Fibroblast of skin of right biceps (primary cell): ENCODE results near the gene NOL4L.
A peak's percentile ranks its signal among the peaks of the same experiment; 100 is the strongest.

ENCODE experiments used
- DNase-seq: peaks from one replicate; pipeline ENCODE4 v3.0.0-alpha.2; 2013

Gene NOL4L

DNA sequence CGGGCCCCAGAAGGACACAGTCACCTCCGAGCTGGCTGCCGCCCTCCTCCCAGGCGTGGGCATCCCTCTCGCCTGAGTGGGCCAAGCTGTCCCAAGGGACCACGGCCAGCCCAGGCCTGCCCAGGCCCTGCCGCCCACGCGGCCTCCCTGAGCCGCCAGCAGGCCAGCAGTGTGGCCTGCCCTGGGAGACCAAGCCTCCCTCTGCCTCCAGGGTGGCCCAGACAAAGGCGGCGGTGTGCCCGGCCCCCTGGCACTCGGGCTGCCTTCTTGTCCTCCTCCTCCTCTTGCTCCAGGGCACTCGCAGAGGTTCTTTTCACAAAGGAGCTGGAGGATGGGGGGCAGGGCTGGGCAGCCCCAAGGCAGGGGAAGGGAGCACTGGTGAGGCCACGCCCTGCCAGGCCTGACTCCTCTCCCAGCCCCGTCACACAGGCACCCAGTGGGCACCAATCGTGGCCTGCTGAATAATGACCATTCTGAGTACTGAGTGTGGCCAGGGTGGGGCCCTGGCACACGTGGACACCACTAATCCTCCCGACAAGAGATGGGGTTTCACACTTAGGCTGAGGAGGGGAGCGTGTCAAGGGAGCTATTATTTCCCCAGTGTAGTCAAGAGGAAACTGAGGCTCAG lies 25.3 kb downstream of the NOL4L start:
- DNase-seq = no peak

- no peak for DNase-seq
Observed at GRCh38 chr20:32559205-32559752, 25.9 kb downstream of the NOL4L start.

GRCh38 chr20:32558526-32558925 lies 26.6 kb downstream of the NOL4L start:
- no peak for DNase-seq

GRCh38 chr20:32557319-32557718 lies 27.8 kb downstream of the NOL4L start:
- DNase-seq = no peak

GRCh38 chr20:32556312-32557184 lies 28.6 kb downstream of the NOL4L start:
- no peak for DNase-seq

DNA sequence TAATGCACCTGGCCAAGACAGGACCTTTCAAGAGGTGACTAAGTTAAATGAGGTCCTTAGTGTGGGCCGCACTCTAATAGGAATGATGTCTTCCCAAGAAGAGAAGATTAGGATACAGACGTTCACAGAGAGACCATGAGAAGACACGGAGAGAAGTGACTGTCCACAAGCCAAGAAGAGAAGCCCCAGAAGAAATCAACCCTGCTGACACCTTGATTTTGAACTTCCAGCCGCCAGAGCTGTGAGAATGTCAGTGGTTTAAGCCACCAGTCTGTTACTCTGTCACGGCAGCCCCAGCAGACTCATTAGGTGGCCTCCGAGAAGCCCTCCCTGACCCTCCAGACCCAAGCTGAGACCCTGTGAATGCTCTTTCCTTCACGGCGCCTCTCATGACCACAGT lies 29.5 kb downstream of the NOL4L start:
- DNase-seq = no peak

DNA sequence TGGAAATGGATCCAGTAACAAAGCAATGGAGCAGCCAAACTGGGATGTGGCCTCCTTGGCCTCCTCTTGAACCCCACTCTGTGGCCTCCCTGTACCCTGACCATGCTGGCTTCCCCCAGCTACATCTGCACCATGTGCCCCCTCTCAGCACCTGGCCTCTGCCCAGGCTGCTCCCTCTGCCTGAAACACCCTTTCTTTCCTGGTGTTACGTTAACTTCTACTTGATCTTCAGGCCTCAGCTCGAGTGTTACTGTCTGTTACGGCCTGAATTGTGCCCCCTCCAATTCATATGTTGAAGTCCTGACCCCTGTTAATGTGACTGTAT lies 30.2 kb downstream of the NOL4L start:
- no peak for DNase-seq

DNA sequence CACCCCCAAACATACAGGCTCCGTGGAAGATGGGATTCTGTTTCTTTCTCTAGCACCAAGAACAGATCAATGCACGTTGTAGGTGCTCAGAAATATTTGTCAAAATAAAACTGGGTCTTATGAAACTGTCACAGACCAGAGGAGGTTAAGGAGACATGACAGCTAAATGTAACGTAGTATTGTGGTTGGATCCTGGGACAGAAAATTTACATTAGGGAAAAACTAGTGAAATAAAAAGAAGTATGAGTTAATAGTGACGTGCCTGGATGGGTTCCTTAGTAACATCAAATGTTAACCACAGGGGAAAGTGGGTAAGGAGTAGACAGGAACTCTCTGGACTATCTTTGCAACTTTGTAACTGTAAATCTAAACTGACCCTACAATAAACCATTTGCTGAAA lies 31.5 kb downstream of the NOL4L start:
- DNase-seq = no peak

DNA sequence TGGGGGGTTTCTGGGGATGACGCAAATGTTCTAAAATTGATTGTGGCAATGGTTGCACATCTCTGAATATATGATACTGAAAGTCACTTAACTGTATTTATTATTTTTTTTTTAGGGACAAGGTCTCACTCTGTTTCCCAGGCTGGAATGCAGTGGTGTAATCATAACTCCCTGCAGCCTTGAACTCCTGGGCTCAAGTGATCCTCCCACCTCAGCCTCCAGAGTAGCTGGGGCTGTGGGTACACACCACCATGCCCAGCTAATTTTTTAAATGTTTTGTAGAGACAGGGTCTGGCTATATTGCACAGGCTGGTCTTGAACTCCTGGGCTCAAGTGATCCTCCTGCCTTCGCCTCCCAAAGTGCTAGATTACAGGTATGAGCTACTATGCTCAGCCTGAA lies 33.4 kb downstream of the NOL4L start:
- DNase-seq = no peak

DNA sequence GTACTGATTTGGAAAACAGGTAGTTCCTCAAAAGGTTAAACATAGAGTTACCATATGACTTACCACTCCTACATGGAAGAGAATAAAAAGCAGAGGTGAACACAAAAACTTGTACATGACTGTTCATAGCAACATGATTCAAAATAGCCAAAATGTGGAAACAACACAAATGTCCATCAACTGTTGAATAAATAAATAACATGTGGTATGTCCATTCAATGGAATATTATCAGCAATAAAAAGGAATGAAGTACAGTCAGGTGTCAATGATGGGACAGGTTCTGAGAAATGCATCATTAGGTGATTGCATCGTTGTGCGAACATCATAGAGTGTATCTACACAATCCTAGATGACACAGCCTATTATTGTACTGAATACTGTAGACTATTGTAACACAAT lies 35.3 kb downstream of the NOL4L start:
- no peak for DNase-seq

DNA sequence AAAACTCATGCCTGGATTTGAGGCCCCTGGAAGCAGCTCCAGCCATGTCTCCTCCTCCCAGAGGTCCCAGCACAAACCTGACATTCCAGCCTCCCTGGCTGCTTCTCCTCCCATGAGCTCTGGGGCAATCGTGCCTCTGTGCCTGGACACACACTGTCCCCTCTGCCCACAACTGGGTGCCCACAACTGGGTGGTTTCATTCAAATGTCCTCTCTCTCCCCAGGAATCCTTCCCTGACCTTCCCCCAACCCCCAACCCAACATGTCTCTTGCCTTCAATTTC lies 37.4 kb downstream of the NOL4L start:
- DNase-seq = no peak

DNA sequence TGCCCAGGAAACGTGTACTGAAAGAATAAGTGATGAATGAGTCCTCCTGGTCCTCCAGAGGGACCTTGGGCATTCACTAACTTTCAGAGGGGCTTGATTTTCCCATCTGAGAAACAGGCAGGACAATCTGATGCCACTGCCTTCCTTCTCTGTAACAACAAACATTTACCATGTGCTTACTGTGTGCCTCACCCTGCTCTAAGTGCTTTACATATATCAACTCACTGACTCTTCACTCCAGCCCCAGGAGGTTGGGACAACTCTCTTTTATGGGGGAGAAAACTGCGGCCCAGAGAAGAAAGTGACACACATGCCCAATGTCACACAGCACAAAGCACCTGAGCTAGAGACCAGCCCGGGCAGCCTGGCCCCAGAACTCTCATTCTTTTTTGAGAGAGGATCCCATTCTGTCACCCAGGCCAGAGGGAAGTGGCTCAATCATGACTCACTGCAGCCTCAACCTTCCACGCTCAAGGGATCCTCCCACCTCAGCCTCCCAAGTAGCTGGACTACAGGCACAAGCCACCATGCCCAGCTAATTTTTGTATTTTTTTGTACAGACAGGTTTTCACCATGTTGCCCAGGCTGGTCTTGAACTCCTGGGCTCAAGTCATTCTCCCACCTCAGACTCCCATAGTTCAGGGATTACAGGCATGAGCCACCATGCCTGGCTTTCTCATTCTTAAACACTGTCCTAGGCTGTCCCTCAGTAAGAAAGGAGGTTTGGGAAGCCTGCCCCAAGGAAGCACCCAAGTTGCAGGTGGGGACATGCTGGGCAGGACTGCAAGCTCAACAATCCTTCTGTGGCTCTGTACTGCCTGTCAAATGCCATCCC lies 38.0 kb downstream of the NOL4L start:
- DNase-seq = no peak

DNA sequence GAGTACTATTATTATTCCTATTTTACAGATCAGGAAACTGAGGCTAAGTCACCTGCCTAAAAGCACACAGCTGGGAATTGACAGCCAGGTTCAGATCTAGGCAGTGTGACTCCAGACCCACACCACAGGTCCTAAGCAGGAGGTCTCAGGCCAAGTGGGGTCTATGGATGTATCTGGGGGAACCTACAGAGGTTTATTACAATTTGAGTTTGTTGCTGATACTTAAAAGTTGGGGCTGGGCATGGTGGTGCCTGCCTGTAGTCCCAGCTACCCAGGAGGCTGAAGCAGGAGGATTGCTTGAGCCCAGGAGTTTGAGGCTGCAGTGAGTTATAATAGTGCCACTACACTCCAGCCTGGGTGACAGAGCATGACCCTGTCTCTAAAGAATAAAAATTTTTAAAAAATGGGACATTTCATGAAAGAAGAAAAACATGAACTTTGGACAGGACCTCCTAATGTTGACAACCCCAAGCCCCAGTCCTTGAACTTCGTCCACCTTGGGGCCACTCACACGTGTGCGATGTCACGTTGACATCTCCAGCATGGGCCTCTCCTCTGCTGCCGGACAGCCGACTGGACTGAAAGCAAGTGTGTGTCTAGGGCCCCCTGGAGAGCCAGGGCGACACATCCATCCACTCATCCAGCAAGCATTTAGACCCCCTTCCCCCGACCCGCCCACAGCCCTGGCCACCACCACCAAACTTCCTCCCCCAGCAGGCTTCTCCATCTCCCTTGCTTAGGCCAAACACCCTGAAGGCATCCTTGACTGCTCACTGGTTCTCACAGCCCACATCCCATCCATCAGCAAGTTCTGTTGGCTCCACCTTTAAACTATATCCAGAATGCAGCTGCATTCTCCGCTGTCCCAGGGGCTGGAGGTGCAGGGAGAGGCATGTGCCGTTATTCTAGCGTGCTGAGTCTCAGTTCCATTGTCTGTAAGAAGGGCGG lies 40.0 kb downstream of the NOL4L start:
- peak; percentile 76 for DNase-seq

GRCh38 chr20:32544260-32544722 lies 40.8 kb downstream of the NOL4L start:
- DNase-seq = no peak

- DNase-seq = no peak
Observed at GRCh38 chr20:32543570-32544259, 41.4 kb downstream of the NOL4L start.

DNA sequence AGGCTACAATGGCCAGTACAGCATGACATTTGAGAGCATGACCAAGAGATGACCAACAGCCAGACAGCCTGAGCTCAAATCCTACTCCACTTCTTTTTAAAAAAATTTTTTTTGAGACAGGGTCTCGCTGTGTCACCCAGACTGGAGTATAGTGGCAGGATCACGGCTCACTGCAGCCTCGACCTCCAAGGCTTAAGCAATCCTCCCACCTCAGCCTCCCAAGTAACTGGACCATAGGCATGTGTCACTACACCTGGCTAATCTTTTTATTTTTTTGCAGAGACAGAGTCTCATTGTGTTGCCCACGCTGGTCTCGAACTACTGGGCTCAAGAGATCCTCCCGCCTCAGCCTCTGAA lies 42.9 kb downstream of the NOL4L start:
- no peak for DNase-seq

DNA sequence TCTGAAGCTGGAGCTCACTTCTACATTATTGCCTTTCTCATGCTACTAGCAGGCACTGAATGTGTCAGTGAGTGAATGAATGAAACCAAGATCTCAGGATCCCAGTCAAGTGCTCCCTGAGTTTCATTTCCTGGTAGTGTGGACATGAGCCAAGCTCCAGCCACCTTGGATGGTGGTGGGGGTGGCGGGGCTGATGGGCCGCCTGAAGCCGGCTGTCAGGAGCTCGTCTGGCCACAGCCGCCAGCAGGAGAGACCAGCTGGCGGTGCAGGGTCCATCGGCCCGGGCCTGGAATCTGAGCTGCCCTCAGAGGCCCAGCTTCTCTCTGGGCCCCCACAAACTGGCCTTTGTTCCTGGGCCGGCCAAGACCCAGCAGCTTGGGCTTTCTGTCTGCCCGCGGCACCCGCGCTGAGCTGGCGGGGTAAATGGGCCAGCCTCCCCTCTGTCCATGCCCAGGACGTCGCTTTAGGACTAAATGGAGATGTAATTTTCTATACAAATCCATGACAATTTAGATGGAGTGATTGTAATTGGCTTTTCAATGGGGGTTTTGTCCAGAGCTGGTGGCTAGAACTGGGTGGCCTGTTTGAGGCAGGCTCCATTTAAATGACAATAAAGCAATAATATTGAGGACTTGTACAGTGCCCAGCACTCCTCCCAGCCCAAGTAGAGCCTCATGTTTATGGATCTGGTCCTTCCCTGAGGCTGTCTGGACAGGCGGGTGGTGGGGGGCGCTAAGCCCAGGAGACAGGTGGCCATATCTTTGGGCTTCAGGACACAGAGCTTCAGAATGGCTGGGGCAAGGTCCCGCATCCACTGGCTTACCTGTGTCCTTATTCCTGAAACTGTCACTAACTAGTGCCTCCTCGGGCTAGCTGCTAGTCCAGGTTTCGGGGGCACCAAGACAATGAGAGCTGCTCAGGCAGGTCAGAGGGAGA lies 43.5 kb downstream of the NOL4L start:
- DNase-seq = no peak

DNA sequence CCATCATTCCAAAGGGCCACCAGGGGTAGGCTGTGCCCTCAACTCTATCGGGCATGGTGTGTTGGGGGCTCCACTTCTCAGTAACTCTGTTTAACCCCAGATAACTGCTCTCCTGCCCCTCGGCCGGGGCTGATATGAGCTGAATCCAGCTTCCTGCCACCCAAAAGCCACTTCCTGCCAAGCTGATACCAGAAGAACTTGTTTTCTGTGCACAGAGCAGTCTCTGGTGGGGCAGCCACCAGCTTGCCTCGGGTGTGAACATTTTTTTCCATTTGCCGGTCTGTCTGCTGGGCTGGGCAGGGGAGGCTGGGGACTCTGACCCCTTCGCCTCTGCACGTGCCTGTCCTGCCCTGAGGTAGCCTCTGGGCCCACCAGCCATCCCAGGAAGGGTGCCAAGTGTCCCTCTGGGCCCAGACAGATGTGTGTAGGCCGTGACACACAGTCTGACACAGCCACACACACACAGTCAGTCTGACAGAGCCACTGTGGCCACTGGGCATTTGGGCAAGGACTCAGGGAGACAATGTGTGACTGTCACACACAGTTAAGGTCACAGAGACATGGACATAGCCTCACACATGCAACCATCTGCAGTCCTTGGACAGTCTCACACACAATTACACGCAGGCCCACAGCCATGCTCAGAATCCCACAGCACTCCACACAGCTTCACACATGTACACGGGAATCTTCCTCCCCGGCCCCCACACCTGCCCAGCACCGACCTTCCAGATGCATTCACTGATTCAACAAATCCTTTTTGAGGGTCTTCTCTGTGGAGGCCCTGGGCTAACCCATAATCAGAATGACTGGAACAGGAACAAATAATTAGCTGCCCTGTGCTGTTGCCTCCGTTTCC lies 45.1 kb downstream of the NOL4L start:
- DNase-seq = no peak

GRCh38 chr20:32539026-32539816 lies 45.9 kb downstream of the NOL4L start:
- DNase-seq = no peak
